Ammon's horn (tissue), 1 donor: Measurements from ENCODE around the gene C19orf25.
"Not testable (repeated sequence)": the region's sequence is repeated elsewhere in the genome, so short reads cannot be mapped to it uniquely, and the experiment has no call there.

ENCODE experiments used
- DNase-seq: peaks from one replicate; pipeline ENCODE4 v3.0.0-alpha.2; 2016; ENCODE audit warnings: low spot score

Gene C19orf25

DNA sequence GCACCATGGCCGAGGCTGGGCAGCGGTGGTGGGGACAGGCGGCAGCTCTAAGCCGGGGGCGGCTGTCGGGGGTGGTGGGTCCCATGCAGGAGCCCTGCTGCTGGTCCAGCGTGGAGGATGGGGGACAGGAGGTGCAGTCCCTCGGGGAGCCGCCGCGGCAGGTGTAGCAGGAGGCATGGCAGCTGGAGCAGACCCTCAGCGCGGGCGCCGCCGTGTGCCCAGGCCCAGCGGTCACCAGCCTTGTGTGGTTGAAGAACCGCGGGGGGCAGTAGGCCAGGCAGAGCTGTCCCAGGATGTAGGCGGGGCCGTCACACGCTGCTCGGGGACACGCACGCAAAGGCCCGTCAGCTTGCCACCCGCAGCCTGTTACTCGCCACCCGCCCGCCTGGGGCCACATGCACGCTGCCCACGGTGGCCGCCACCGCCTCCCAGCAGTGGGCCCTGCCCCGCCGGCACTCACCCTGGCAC lies 2.9 kb upstream of the C19orf25 start:
- DNase-seq, result no peak

DNA sequence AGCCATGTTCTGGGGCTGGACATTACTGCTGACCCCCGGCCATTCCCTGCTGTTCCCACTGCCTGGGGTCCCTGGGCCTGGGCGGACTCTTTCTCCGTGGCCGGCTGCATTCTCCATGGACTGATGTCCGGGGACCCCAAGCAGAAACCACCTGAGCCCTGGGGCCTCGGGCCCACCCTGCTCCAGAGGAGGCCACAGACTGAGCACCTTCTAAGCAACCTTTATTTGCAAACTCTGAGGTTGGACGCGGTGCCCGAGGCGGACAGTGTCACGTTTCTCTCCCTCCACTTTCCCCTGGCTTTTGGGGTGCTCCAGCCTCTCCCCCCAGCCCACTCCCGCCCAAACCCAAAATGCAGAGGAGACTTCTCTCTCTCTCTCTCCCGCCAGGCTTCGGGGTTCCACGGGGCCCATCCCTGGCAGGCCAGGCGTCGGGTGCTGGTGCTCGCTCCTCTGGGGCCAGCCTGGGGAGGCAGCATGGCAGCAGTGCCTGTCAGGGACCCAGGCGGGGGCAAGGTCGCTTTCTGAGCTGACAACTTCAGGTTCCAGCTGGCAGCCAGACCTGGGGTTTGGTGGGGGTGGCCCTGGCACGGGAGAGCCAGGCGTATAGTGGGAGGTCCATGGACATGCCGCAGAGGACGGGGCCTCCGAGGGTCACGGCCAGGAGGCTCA lies 2.3 kb upstream of the C19orf25 start:
- DNase-seq, result no peak

DNA sequence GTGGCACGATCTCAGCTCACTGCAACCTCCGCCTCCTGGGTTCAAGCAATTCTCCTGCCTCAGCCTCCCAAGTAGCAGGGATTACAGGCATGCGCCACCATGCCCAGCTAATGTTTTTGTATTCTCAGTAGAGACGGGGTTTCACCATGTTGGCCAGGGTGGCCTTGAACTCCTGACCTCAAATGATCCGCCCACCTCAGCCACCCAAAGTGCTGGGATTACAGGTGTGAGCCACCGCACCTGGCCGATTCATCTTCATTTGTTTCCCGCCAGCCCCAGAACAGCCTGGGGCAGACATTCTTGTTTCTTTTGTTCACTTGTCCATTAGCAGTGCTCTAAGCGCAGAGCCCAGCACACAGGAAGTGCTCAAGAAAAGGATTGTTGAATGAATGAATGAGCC lies 2.0 kb downstream of the C19orf25 start:
- DNase-seq, result not testable (repeated sequence)

DNA sequence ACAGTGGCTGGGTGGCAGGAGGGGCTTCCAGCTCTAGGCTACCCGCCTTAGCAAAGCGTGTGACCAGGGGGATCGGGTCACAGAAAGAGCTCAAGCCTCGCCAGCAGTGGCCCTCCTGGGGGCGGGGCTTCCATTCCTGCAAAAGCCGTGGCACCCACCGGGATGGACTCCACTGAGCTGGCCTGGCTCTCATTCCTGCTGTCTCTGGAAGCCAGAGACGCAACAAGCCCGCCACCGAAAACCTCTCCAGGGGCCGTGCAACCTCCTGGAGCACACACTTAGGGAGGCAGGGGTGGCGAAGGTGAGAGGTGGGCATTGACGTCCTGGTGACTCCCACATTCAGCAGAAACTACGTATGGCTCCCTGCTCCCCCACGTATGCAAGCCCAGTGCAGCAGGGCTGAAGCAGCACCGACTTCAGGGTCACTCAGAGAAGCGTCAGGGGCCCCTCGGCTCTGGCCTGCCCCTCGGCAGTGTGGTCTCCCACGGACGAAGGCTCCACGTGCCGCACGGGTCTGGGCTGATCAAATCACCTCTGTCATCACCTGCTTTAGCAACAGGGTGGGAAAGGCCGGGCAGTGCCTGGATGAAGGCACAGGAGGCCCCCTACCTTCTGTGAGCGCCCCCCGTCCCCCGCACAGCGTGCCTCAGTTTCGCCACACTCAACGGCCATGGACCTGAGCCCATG lies 3.1 kb downstream of the C19orf25 start:
- DNase-seq, result no peak

GRCh38 chr19:1474765-1475351 lies 4.2 kb downstream of the C19orf25 start:
- DNase-seq, result no peak

DNA sequence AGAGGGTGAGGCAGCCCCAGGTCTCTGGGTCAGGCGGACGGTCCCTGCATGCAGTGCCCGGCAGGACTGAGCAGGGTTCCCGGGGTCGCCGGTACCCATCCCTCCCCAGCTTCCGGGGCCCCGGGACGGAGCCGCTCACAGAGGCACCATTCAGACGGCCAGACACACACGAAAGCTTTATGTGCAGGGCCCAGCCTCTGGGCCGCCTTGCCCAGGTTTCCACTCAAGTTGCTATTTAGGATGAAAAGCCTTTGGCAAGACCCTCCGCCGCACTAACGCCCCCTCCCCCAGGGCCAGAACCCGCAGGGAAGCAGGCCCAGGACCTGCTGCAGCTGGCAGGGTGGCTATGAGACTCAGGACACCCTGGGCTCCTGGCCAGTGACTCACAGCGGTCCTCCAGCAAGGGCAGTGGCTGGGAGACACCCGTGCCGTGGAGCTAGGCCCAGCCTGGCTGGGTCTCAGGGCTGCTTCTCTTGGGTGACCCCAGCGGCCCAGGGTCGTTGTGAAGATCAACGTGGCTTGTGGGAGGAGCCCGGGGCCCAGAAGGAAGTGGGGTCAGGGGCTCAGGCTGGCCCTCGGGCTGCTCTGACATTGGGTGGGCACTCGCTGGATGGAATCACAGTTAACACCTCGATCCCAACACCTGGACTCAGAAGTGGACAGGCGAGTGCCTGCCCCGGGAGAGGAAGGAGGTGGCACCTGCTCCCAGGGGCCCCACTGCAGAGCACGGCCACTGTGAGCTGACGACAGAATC lies 4.8 kb downstream of the C19orf25 start:
- DNase-seq, result peak; percentile 77

- DNase-seq, result no peak
Measured at GRCh38 chr19:1473085-1473851, 5.7 kb downstream of the C19orf25 start.

- DNase-seq, result no peak
Measured at GRCh38 chr19:1472231-1473084, 6.6 kb downstream of the C19orf25 start.

DNA sequence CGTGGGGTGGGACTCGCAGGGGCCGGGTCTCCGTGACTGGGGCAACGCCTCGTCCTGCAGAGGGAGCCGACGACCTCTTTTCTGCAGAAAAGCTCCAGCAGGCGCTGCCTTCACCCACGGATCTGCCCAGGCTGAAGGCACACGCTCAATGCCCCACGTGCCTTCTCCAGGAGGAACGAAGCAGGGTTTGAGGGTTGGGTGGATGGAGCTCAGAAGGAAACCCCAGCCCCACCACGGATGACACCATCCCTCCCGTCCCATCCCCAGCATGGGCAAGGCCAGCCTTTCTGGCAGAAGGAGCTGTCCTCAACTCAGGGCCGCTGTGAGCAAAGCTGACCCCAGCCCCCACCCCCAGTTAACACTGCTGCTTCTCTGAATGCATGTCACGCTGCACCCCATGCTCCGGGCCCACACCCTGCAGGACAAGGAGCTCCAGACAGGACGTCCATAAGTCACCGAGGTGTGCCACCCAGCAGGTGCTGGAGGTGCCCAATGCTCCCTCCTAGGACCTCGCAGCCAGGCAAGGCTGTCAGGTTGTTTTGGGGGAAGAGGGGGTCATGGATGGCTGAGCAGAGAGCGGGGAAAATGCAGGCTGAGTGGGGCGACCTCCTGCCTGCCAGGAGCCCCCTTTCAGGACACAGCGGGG lies 7.4 kb downstream of the C19orf25 start:
- peak; percentile 57 for DNase-seq

DNA sequence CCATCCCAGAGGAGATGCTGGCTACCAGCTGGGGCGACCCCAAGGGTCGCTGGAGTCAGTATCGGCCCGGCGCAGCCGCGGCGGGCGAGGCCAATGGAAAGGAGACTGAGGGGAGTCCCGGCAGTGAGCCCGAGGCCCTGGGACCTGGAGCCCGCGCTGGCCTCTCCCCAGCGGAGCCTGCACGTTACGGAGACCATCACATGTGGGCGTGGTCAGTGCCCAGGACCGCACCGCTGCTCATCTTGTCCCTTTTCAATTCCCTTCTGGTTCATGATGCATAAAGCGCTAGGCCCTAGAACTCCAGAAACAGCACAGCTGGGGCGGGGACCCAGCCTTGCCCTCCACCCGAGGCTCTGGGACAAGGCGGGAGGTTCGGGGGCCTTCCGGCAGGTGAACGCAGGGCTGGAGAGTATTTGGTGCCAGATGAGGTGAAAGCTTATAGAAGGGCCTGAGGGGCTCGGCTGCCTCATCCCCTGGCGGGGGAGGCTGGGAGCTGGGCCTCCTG lies 8.0 kb downstream of the C19orf25 start:
- no peak for DNase-seq

- DNase-seq, result no peak
Measured at GRCh38 chr19:1470305-1471009, 8.6 kb downstream of the C19orf25 start.

DNA sequence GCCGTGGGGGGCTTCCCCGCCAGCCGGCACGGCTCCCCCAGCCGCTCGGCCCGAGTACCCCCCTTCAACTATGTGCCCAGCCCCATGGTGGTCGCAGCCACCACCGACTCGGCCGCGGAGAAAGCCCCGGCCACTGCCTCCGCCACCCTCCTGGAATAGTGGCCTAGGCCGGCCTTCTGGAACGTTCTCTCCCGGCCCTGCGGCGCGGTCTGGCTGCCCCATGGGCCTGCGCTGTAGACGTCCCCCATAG lies 9.0 kb downstream of the C19orf25 start:
- DNase-seq, result no peak

DNA sequence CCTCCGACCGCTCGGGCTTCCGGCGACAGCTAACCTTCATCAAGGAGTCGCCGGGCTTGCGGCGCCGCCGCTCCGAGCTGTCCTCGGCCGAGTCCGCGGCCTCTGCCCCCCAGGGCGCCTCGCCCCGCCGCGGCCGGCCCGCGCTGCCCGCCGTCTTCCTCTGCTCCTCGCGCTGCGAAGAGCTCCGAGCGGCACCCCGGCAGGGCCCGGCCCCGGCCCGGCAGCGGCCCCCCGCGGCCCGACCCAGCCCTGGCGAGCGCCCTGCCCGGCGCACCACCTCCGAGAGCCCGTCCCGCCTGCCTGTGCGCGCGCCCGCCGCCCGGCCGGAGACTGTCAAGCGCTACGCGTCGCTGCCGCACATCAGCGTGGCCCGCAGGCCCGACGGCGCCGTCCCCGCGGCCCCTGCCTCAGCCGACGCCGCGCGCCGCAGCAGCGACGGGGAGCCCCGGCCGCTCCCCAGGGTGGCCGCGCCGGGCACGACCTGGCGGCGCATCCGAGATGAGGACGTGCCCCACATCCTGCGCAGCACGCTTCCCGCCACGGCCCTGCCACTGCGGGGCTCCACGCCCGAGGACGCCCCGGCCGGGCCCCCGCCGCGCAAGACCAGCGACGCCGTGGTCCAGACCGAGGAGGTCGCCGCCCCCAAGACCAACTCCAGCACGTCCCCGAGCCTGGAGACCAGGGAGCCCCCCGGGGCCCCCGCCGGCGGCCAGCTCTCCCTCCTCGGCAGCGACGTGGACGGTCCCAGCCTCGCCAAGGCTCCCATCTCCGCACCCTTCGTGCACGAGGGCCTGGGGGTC lies 9.6 kb downstream of the C19orf25 start:
- DNase-seq, result no peak

DNA sequence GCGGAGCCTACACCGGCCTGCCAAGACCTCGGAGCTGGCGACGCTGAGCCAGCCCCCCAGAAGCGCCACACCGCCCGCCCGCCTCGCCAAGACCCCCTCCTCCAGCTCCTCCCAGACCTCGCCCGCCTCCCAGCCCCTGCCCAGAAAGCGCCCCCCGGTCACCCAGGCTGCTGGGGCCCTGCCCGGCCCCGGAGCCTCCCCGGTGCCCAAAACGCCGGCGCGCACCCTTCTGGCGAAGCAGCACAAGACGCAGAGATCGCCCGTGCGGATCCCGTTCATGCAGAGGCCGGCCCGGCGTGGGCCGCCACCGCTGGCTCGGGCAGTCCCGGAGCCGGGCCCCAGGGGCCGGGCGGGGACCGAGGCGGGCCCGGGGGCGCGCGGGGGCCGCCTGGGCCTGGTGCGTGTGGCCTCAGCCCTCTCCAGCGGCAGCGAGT lies 10.2 kb downstream of the C19orf25 start:
- DNase-seq, result no peak

DNA sequence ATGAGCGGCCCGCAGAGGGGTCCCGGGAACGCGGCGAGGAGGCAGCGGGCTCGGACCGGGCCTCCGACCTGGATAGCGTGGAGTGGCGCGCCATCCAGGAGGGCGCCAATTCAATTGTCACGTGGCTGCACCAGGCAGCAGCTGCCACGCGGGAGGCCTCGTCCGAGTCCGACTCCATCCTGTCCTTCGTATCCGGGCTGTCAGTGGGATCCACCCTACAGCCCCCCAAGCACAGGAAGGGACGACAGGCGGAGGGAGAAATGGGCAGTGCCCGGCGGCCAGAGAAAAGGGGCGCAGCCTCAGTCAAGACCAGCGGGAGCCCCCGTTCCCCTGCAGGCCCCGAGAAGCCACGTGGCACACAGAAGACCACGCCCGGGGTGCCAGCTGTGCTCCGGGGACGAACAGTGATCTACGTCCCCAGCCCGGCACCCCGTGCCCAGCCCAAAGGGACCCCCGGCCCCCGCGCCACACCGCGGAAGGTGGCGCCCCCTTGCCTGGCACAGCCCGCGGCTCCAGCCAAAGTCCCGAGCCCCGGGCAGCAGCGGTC lies 10.7 kb downstream of the C19orf25 start:
- no peak for DNase-seq

GRCh38 chr19:1467490-1468273 lies 11.3 kb downstream of the C19orf25 start:
- no peak for DNase-seq

- no peak for DNase-seq
Measured at GRCh38 chr19:1467215-1467489, 11.9 kb downstream of the C19orf25 start.
